Kidney tubule cell (primary cell): ENCODE data around the gene PTMS.

Source experiments
- DNase-seq: peaks from one replicate; pipeline ENCODE4 v3.0.0-alpha.2; 2018; ENCODE audit warnings: low spot score

PTMS gene

GRCh38 chr12:6752167-6752920, 13.8 kb upstream of the PTMS start:
- DNase-seq: peak; percentile 49

DNA sequence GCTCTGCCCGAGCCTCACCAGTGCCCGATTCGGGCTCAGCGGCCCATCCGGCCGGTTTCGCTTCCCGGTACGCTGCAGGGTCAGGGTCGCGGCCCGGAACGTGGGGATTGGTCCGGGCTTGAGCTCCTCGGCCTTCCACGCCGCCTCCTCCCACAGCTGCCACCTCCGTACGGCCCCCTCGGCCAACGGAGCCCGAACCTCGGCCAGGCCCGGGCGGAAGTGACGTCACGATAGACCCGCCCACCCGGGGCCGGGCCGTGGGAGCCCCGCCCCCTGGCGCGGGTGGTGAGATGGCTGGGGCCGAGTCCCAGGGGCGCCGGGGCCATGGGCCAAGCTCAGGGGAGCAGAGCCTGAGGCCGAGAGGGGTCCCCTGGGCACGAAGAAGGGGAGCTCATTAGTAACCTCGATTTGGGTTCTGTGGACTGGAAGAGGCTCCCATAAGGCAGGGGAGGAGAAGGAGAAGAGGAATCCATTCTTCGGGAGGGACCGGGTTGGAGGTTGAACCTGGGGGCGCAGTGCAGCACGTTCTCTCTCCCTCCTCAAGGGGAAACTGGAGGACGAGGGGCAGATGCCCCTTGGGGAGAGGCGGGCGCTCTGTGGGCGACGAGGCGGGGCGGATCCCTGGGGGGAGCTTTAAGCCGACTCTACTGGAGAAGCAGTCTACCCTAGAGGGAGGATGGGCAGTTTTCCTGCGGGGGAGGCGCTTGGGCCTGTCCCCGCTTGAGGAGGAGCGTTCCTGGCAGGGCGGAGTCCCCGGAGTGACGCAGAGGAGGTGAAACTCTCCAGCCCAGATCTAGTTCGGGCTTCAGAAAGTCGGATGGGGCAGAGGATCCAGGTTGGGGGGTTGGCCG, 13.0 kb upstream of the PTMS start, which contains the start of gene MLF2:
TSS of gene MLF2 (minus strand) at position 221 of the 851 bp plus-strand sequence. CDS start 807 bp downstream, outside the sequence.
- peak; percentile 99 for DNase-seq

- DNase-seq: no peak
Measured at GRCh38 chr12:6753772-6754356, 12.3 kb upstream of the PTMS start.

DNA sequence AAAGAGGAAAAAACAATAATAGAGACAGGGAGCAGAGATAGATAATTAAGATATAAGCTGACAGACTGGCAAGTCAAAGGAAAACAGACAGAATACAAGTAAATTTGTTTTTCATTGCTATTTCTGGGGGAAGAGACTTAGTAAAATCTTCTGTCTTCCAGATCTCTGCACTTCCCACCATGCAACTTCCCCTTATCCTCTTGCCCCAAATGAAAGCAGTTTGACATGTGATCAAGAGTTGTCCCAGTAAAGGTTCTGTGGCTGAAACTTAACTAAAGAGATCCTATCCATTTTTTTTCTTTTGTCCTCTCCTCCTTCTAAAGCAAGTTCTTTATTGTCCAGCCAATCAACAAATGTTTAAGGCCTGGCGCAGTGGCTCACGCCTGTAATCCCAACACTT, 11.8 kb upstream of the PTMS start:
- no peak for DNase-seq

- no peak for DNase-seq
Measured at GRCh38 chr12:6757028-6757690, 9.0 kb upstream of the PTMS start.

DNA sequence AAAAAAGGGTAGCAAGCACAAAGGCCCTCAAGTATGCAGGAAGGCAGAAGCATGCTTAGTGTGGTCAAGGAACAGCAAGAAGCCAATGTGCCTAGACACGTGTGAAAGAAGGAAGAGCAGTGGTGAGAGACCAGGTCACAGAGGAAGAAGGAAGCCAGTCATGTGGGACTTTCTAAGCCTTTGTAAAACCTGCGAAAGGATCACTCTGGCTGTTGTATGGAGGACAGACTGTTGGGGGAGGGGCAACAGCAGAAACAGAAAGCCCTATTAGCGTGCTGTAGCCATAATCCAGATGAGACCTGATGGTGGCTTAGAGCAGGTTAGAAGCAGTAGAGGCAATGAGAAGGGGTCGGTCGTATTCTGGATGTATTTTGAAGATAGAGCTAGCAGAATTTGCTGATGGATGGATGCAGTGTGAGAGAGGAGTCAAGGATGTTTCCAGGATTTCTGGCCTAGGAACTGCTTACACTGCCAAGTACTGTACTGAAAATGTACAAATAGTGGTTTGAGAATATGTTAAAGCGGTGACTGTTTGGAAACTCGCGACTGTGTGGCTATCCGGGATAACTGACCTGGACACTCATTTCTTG, 7.6 kb upstream of the PTMS start:
- no peak for DNase-seq

GRCh38 chr12:6759741-6760140, 6.4 kb upstream of the PTMS start:
- no peak for DNase-seq

DNA sequence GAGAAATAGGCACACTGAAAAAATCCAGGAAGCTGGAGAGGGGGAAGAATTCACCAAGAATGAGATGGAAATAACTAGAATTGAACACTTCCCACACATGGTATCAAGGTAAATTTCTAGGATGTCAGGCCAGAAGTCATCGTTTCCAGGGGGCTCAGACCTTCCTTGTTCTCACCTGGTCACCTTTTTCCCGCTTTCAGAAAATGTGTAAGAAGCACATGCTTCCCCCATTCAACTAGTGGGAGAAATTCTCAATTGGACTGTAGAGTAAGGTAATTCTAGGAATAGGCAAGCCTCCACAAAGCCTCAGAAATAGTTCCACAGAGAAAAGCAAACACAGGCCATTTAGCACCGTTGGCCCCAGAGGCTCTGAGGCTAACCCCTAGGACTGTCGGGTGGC, 2.8 kb upstream of the PTMS start:
- no peak for DNase-seq

DNA sequence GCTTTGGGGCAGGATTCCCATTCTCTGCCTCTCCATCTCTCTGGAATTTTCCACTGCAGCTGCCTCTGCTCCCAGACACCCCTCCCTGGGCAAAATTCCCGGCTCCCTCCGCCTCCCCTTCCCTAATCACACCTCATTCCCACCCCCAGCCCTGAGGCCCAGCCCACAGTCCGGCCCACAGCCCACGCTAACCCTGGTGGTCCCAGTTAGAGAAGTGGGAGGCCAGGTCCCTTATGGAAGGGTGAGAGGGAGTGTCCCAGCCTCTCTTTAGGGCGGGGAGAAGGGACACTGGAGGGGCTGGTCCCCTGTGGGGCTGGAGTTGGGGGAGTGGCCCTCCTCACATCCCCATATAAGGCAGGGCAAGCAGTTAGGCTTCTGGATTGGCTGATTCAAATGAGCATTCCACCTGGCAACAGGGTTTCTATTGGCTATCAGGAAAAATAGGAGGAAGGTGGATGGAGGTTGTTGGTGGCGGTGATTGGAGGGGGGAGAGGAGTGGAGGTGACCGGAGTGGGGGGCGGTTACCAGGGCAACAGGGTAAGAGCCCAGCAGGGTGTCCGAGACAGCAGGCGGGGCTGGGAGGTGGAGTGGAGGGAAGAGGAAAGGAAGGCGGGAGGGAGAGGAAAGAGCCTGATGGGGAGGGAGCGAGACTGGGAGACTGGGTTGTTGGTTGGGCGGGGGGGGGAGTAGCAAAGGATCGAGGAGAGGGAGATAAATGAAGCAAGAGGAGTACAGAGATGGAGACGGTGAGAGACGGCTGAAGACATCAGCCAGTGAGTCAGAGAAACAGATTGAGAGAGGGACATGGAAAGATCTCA, 1.9 kb upstream of the PTMS start:
- peak; percentile 99 for DNase-seq

- peak; percentile 16 for DNase-seq
Measured at GRCh38 chr12:6765048-6765633, 1.0 kb upstream of the PTMS start.

- DNase-seq: peak; percentile 79
Measured at GRCh38 chr12:6766651-6767349, 637 bp downstream of the PTMS start.

- peak; percentile 22 for DNase-seq
Measured at GRCh38 chr12:6767353-6768319, 1.5 kb downstream of the PTMS start.

GRCh38 chr12:6768437-6768914, 2.3 kb downstream of the PTMS start:
- no peak for DNase-seq

DNA sequence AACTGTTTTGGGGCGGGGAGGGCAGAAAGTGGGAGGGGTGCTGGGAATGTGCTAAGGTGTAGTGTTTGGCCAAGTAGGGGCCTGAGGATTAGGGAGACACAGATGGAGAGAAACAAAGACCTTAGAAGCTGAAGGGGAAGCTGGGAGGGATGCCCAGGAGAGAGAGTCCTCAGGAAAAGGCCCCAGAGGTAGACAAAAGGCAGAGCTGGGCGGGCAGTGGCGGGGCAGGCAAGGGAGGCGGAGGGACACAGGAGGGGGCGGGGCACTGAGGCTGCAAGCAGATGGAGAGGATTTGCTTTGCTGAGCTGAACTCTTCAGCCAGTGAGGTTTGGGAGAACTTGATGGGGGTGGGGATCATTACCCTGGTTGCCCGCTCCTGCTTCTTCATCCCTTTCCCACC, 2.8 kb downstream of the PTMS start:
- DNase-seq: no peak

GRCh38 chr12:6769666-6770065, 3.5 kb downstream of the PTMS start:
- DNase-seq: no peak

DNA sequence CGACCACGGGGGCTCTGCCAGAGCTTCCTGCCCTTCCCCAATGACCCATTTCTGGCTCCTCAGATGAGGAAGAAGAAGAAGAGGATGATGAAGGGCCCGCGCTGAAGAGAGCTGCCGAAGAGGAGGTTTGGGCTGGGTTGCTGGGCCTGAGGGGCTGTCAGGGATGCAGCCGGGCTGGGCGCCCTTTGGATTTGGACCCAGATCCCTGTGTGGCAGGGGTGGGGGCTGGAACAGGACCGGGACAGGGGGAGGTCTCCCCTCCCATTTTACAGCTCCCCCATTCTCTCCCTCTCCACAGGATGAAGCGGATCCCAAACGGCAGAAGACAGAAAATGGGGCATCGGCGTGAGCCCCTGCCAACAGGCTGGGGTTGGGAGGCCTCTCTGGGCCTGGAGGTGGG, 3.9 kb downstream of the PTMS start:
- no peak for DNase-seq

GRCh38 chr12:6770600-6770999, 4.4 kb downstream of the PTMS start:
- no peak for DNase-seq

GRCh38 chr12:6771091-6771495, 4.9 kb downstream of the PTMS start:
- no peak for DNase-seq
